Middle frontal gyrus (tissue), 1 donor: Measurements from ENCODE around the gene GPR119.
"Not testable (repeated sequence)": the region's sequence is repeated elsewhere in the genome, so short reads cannot be mapped to it uniquely, and the experiment has no call there.

Experiments used
- DNase-seq: peaks from one replicate; pipeline ENCODE4 v3.0.0-alpha.2; 2015; ENCODE audit warnings: low spot score; ENCODE audit errors: extremely low spot score

The GPR119 gene

DNA sequence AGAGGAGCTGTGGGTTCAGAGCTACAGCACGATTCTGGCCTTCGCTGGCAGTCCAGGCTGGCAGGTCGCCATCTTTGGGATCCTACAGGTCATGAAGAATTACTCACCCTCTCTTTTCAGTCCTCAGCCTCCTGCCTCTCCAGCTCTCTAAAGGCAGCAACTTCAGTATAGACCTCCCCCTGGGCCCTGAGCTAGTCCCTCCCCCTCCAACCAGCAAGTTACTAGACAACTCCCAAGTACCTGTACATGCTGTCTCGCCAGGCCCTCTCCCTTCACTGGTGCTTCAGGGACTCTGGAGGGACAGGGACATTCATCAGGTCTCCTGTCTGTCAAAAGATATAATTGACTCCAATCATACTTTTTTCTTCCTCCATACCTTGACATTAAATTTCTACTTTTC lies at the start of gene GPR119:
TSS of gene GPR119 (minus strand) at position 155 of the 400 bp plus-strand sequence. CDS start 227 bp downstream, outside the sequence.
- DNase-seq, result no peak

DNA sequence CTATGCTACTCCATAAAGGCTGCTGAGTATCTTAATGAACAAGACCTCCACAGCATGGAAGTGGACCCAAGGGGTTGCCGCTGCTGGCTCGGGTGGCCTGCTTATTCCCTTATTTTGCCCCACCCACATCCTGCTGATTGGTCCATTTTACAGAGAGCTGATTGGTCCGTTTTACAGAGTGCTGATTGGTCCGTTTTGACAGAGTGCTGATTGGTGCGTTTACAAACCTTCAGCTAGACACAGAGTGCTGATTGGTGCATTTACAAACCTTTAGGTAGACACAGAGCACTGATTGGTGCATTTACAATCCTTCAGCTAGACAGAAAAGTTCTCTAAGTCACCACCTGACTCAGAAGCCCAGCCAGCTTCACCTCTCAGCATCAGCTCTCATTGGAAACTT lies 43.8 kb upstream of the GPR119 start:
- not testable (repeated sequence) for DNase-seq

GRCh38 chrX:130426531-130426930 lies 41.1 kb upstream of the GPR119 start:
- DNase-seq, result no peak

DNA sequence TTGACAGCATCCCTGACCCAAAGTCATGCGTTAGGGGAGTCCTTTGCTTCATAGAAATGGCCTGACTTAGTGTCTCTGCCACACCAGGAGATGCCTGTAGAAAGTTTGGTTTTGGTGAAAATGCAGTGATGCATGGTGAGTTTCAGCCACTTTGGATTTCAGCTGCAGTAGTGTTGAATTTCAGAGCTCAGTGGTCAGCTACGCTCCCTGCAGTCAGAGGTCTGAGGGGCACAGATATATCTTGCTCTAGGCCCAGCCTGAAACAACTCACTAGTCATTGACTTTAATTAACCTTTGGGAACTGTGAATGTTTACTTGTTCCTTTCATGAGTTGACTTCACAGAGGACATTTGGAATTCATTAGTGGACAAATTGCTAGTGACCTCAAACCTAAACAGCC lies 33.8 kb upstream of the GPR119 start:
- no peak for DNase-seq

DNA sequence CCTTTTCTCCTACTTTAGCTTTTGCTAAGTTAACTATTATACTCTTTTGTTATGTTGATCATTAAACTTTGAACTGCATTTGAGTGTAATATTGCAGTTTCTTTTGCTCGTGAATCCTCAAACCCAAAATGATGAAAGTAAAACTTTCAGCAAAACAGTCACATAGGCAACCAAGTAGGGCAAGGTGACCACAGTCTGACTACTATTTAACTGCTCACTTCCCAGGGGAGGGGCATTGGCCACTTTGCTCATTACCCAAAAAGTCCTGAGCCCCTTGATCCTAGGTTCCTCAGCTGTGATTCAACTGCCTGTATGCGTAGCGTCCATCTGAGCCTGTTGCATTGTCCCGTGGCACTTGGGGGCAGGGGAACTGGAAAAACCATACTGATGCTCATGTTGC lies 33.3 kb upstream of the GPR119 start:
- no peak for DNase-seq

- no peak for DNase-seq
Observed at GRCh38 chrX:130418066-130418465, 32.6 kb upstream of the GPR119 start.

DNA sequence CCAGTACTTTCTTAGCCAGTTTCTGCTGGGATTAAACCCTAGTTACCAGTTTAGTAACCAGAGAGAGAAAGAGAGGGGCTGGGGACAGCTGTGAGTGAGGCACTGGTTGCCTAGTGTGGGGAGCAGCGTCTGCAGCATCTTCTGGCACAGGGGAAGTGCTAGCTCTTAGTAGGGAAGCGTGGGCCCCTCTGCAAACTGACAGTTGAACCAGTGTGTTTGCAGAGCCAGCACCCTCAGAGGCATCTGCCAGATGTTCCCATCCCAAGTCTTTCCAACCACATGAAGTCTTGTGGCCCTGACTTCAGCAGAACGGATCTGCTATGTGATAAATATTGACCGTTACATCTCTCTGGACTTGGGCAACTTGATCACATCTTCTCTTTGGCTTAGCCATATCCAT lies 31.3 kb upstream of the GPR119 start:
- no peak for DNase-seq

GRCh38 chrX:130415201-130415600 lies 29.7 kb upstream of the GPR119 start:
- DNase-seq, result no peak

DNA sequence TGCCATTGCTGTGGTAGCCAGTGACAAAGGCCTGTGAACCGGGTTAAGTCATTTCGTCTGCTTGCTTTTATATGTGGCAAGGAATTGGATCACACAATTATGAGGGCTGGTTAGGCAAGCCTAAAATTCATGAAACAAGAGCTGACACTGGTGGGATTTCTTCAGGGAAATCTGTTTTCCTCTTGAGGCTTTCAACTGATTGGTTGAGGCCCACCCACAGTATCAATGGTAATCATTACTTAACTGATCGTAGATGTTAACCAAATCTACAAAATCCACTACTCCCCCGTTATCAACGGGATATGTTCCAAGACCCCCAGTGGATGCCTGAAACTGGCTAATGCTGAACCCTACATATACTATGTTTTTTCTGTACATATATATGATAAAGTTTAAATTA lies 29.3 kb upstream of the GPR119 start:
- no peak for DNase-seq

GRCh38 chrX:130413415-130413814 lies 27.9 kb upstream of the GPR119 start:
- DNase-seq, result no peak

DNA sequence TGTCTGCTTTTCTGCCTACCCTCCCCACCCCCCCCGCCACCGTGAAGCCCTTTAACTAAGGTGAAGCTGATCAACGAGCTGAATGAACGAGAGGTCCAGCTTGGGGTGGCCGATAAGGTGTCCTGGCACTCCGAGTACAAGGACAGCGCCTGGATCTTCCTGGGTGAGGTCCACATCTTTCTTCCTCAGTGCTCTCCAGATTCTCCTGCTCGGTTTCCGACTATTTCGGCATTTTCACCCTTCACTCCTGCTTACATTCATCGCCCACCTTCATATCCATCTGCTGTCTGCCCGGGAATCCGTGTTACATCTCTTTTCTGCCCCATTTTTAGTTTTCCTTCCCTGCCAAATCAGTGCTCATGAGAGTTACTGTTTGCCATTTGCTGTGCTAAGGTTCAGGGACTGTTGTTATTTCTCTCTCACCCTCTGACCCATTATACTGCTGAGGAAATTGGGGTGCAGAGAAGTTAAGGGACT lies 16.8 kb upstream of the GPR119 start:
- no peak for DNase-seq

GRCh38 chrX:130401415-130402207 lies 16.1 kb upstream of the GPR119 start, which contains the start of gene RBMX2:
TSS of gene RBMX2 (plus strand) at chrX:130401987. CDS start at chrX:130402033, 46 bp downstream.
- DNase-seq, result peak; percentile 47

DNA sequence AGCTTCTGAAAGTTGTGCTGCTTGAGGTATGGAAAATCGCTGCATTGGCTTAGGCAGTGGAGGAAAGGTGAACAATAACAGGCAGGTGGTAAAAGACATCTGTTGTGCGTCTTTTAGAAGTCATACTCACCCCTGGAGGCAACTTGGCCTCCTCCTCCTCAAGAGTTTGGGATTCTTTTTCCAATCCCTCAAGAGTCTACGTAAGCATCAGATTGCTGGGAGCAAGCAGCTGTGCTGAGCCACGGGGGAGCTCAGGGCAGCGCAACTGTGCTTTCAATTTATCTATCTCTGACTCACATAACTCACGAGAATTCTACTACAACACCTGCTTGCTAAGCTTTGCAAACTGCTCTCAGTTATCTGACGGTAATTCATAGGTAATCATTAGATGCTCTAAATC lies 9.9 kb upstream of the GPR119 start:
- DNase-seq, result no peak

DNA sequence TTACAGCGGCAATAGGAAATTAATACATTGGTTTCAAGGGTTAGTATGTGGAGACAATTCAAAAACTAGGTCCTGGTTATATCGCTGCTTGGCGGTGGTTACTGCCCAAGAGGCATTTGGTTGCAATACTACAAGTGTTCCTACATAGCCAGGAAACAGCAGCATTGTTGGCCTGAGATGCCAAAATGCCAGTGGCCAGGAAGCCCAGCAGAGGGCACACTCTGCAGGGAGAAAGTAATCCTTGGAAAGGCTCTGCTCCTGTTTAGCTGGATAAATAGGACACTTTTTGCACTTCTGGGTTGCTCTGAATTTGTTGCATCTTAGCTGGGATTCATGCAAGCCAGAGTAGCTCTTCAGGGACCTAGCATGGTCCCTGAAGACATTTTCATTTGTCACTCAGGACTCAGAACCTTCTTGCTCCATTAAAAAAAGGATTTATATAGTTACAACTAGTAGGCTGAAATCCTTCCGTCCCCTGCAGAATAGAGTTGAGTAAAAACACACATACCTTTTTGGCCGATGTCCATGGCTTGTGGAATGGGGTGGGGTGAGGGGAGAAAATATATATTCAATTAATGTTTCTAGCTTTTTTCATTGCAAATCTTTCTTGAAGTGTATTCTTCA lies 8.1 kb upstream of the GPR119 start:
- peak; percentile 29 for DNase-seq

DNA sequence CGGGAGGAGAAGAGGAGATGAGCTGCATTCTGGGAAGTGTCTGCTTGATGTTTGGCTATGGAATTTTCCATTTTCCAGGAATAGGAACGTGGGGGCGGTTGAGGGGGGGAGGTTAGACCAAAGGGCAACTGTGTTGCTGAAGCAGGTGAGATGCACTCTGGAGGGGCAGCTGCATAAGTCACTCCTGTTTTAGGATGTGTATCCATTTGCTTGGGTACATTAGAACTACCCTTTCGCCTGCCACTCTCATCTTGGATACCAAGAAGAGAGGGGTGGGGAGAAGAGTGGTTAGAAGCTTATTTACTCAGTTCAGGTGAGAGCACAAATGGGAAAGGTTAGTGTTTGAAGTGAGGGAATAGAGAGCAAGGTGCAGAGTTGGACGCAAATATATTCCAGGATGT lies 934 bp upstream of the GPR119 start:
- DNase-seq, result no peak

DNA sequence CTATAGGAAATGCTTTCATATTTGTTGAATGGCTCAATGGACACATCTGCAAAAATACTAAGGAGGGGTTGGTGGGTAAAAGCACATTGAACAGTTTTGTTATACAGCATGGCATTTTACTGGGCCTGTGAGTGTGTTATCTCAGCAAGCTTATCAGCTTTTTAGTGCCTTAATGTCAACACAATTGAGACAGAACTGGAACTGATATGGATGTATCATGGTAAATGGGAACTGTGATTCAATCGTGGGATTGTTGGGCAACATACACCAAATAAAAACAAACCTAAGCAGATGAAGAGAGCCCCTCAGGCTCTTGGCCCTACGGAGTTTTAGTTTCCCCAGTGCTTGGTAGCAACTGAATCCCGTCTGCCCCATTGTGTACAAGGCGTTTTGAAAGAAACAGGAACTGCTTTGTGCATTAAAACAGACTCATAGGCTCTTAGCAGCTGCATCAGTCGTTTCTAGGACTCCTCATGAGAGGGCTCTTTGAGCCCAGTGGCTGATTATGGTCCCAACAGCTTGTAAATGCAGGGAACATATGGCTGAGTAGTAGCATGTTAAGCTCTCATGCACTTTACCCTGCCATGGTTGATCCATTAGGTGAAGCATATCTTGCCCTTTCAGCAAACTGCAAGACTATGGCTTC lies 7.3 kb downstream of the GPR119 start:
- no peak for DNase-seq

- no peak for DNase-seq
Observed at GRCh38 chrX:130376077-130376476, 9.4 kb downstream of the GPR119 start.

GRCh38 chrX:130352050-130352449 lies 33.4 kb downstream of the GPR119 start:
- DNase-seq, result not testable (repeated sequence)

- no peak for DNase-seq
Observed at GRCh38 chrX:130351567-130351966, 33.9 kb downstream of the GPR119 start.

DNA sequence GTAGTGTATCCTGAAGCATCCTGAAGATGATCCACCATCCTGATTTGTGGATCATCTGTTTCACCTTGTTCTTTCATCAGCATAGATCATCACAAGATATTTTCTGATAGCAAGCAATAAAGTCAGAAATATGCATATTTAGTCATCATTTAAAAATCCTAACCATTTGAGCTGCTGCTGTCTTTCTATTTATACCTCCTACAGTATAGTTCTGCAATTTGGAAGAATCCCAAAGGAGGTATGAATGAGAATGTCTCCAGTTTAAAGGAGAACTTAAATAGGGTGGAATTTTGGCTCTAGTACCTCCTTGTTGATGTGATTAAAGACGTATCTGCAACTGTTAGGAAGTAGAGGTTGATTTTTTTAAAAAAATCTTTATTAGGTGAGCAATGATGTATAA lies 38.2 kb downstream of the GPR119 start:
- no peak for DNase-seq

DNA sequence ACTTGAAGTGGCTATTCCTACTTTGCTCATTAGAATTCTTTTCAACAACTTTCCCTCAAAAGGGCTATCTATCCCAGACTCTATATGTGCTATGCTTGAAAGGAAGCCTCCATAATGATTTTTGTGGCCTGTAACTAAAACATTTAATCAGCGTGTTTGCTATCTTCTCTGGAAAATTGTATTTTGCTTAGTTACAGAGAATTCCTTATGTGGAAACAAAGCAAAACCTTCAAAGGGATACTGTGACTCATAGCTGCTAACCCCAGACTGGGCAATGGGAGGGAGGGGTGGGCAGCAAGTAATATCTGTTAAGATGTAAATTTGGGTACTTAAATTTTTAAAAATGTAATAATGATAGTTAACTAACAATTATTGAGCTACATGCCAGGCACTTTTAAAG lies 42.1 kb downstream of the GPR119 start:
- DNase-seq, result no peak

DNA sequence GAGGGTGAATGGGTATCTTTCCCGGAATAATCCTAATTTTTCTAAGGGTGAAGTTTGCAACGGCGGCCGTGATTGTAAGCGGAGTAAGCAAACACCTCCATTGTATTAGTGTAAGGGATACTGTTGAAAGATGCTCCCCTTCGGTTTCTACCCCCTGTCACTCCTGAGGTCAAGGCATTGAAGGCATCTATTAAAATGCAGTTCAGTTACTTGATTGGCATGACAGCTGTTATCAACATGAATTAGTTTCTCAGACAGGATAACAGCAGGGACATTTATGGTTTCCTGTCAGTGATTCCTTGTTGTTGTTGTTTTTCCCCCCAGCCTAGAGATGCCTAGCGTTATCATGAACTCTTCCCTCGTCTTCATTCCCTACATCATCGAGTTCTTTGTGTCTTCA lies 45.2 kb downstream of the GPR119 start:
- no peak for DNase-seq
